ENCODE data around the gene FBXO45.
"Not testable (repeated sequence)": the region's sequence is repeated elsewhere in the genome, so short reads cannot be mapped to it uniquely, and the experiment has no call there.

Gene FBXO45

DNA sequence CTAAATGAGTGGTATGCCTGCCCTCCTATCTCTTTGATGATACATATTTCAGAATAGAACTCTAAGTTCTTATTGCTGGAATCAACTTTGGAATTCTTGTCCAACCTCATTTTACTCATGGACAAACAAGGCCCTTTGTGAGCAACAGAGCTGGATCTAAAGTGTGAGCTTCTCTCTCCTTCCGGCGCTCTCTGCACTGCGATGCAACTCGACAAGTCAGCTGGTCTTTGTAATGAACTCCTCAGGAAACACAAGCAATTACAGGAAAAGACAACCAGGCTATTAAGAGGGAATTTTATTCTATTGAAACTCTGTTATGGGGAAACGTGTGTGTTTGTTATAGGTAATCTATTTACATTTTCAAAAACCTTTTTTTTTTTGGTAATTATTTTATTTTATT lies 50.8 kb downstream of the FBXO45 start:
- DNase-seq (ENCODE audit: low read depth in 2 of 2) = no peak

DNA sequence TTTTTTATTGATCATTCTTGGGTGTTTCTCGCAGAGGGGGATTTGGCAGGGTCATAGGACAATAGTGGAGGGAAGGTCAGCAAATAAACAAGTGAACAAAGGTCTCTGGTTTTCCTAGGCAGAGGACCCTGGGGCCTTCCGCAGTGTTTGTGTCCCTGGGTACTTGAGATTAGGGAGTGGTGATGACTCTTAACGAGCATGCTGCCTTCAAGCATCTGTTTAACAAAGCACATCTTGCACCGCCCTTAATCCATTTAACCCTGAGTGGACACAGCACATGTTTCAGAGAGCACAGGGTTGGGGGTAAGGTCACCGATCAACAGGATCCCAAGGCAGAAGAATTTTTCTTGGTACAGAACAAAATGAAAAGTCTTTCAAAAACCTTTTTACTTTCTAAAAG lies 51.2 kb downstream of the FBXO45 start:
- DNase-seq (ENCODE audit: low read depth in 2 of 2) = not testable (repeated sequence)

DNA sequence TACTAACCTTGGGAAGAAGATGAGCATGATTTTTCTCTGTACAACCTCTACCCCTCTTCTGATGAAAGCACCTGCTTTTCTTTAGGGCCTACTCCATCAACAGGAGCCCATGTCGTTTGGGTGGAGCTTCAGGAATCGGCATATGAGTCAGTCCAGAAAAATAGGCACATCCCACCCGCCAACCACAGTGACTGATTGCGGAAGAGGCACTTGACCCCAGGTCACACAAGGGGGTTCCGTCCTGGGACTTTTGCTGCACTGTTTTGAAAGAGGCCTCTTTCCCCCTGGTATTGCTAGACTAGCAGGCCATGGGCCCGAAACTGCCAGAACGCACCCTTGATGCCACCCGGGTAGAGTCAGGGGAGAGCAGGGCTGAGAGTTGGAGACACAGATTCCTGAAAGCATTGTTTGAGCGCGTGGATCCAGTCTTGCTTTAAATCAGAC lies 51.7 kb downstream of the FBXO45 start:
- DNase-seq (ENCODE audit: low read depth in 2 of 2) = no peak

DNA sequence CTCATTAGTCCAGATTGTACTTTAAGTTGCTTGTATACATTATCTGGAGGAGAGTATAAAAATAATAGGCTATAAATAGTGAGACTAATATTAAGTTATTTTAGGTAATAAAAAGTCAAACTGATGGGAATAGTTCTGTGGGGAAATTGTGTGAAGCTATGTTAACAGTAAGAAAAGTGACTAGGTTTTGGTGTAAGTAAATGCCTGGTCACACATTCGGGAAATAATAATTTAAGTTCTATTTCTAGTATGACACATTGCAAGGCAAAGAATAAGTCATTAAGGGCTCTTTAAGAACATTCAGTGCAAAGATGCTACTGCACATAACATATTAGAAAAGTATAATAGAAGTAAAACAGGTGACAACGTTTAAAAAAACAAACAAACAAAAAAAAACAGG lies 52.2 kb downstream of the FBXO45 start:
- DNase-seq (ENCODE audit: low read depth in 2 of 2) = no peak

DNA sequence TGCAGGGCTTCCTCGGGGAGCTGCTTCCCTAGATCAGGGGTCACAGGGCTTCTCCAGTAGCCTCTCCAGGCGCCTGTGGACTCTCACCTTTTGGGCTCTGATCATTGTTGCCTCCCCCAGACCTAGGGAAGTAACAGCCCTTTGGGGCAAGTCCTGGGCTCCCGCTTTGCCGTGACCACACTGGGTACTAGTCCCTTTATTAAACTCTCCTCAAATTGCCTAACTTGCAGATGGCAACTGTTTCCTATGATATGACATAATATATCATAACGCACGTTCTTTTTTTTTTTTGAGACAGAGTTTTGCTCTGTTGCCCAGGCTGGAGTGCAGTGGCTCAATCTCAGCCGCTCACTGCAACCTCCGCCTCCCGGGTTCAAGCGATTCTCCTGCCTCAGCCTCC lies 53.2 kb downstream of the FBXO45 start:
- DNase-seq (ENCODE audit: low read depth in 2 of 2) = no peak

DNA sequence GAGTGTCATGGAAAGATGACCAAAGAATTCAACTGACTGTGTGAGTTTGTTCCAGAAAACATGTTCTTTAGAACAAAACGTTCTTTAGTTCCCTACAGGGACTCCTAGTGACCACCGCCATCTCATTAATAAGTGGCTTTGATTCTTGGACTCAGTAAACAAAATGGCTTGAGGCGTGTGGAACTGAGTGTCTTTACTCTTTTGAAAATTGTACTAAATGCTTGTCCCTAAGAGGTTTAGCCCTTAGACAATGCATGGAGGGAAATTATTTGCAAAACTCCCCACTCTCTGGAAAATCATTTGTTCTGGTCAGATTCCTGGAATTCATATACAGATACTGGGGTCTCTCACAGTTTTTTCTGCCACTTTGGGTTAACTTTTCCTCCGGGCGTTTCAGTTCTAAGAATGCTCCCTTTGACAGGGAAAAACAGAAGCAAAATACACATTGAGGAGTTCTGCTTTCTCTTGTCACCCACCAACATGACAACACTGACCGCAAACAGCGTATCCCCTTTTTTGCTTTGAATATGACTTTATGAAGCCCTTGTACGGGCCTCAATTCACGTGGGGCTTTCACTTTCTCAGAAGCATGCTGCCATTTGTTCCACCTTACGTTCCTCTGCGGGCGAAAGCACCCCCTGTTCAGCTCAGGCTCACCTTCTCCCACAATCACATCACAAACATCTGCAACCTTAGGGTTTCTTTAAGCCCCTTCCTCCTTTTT lies 55.8 kb downstream of the FBXO45 start:
- DNase-seq (ENCODE audit: low read depth in 2 of 2) = no peak

DNA sequence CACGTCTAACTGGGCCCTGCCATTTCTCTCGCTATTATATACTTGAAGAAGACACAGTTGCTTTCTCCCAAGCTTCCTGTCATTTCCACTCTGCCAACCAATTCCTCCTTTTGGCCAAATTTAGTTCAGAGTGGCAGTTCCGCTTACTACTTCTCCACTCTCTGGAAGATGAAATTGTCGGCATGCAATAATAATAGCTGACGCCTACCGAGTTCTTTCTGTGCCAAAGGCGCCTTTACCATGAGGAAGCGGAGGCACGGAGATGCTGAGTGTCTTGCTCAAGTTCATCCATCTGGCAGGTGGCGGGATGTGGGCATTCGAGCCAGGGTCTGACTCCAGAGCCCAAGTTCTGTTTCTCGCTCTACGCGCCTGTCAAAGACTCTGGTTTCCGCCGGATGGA lies 56.4 kb downstream of the FBXO45 start:
- no peak for DNase-seq (ENCODE audit: low read depth in 2 of 2)

DNA sequence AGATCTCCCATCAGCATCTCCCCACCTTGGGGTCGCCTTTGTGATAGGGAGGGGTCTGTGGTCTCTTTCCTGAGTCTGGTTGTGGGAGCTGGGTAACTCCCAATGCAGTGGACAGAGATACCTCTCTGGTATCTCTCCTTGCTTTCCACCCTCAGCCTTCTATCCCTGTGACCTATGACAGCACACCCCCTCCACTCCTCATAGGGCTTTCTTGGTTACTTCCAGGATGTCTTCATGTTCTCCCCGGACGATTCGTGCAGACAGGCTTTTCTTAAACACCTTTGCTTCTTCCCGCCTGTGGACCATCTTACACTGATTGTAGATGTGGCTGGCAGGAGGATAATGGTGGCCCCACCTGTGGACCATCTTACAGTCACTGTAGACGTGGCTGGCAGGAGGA lies 56.9 kb downstream of the FBXO45 start:
- DNase-seq (ENCODE audit: low read depth in 2 of 2) = no peak

DNA sequence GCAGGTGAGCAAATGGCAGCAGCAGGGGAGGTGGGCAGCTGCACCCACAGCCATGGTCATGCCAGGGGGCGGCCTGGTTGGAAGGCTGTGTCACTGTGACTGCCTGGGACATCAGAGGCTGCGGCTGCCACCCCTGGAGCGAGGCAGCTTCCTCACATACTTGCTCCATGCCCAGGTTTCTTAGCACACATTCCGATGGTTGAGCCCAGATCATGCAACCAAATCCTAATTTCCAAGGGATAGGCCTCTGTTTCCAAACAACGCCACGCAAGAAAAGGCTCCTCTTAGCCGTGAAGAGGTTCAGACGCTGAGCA lies 59.4 kb downstream of the FBXO45 start:
- DNase-seq (ENCODE audit: low read depth in 2 of 2) = no peak

DNA sequence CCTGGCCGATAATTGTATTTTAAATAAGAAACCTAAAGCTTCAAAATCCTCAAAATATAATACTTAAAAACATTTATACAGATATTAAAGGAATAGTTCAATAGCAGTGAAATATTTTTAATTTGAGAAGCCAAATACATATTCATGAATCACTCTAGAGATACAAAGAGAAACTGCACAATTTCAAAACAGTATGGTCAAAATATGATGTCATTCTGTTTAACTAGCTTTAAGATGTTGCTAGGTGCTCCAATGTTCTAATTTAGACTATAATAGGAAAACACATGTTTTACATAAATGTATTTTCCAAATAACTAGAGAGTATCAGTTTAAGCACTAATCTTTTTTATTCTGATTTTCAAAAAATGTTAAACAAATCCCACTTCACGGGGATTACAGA lies 60.8 kb downstream of the FBXO45 start:
- no peak for DNase-seq (ENCODE audit: low read depth in 2 of 2)

DNA sequence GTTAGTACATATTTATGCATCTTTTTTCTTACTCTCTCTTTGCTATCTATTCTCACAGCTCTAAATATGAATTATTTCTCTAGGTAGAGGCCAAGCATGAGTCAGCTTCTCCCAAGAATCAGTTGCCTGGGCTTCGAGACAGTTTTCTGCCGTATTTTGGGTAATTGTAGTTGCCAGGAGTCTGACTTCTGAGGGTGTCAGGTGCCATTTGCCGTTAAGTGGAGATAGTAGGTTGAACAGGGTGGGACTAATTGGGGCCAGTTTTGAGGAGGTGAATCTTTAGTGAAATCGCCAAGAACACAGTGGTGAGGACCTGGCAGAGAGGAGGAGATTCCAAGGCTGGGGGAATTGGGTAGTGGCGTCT lies 63.2 kb downstream of the FBXO45 start:
- no peak for DNase-seq (ENCODE audit: low read depth in 2 of 2)

DNA sequence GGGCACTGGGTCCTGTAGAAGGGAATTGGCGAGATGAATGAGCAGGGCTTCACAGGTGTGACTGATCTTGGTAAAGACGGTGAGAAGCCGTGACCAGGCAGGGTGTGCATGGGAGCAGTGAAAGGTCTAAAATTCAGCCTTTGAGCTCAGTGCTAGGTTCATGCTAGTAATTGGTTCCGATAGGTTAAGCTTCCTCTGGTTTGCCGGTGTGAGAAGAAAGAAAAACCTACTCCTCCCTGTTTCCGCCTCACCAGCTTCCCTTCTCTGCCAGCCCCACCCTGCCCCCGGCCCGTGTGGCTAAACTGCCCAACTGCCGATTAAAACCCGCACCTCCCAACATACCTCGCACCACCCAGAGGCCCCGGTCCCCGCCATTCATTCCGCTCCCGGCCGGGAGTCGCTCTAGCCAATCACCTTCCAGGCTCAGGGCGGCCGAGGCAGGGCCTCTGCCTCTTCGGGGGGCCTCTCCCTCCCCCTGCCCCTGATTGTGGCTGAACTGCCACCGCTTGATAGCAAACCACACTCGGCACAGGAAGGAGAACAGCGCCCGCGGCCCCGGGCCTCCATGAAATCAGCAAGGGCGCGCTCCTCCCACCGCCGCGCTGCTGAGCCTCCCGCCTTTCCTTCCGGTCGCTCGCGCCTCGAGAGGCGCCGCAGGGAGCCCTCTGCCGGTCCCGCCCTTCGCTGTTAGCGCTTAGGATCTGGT lies 63.7 kb downstream of the FBXO45 start:
- DNase-seq (ENCODE audit: low read depth in 2 of 2) = peak; percentile 60 to 76

DNA sequence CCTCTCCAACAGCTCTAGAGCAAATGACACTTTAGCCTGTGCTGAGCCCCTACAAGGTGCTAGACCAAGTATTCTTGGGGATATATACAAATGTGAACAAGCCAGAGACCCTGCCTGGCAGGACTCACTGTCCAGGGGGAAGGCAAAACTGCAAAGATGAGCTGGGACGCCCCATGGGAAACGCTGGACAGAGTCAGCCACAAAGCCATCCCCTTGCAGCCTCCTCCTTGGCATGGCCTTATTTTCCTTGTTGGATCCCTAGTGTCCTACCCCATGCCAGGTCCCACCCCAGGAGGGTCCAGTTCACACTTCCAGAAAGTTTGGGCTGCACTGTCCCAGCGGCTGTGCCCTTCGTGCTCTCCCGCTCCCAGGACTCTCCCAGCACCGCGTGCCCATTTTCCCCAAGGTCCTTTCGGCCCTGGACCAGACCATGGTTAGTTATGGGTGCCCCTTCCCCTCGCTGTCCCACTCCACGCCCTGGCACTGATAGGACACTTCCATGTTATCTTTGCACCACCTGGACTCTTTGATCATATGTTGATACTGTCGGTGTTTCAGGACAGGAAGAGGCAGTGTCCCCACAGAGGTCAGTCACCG lies 65.2 kb downstream of the FBXO45 start:
- DNase-seq (ENCODE audit: low read depth in 2 of 2) = no peak

DNA sequence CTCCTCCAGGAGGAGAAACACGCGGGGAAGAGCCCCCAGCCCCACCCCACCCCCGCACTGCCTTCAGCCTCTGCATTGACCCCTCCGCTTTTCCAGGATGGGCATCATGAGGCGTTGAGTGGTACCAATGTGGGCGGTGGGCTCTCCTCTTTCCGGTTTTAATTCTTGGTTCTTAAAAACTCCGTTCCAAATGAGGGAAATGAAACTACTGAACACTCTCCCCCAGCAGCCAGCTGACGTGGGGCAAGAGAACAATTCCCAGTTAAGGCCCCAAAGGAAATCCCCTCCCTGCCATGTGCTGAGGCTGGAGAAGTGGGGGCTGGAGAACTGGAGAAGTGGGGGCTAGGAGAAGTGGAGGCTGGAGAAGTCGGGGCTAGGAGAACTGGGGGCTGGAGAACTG lies 65.8 kb downstream of the FBXO45 start:
- no peak for DNase-seq (ENCODE audit: low read depth in 2 of 2)

DNA sequence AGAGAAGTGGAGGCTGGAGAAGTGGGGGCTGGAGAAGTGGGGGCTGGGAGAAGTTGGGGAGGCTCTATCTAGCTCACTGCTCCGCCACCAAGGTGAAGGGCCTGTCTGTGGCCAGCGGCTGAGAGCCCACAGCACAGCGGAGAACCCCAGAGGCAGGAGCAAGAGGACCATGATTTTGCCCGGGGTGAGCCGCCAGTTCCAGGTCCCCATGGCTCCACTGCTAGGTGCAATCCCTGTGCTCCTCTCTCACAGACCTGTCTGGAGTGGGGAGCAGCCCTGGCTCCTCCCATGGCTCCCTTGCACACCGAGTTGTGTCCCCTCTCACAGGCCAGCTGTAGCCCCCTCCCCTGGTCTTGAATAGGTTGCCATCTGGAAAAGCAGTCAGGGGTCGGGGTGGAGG lies 66.4 kb downstream of the FBXO45 start:
- no peak for DNase-seq (ENCODE audit: low read depth in 2 of 2)

DNA sequence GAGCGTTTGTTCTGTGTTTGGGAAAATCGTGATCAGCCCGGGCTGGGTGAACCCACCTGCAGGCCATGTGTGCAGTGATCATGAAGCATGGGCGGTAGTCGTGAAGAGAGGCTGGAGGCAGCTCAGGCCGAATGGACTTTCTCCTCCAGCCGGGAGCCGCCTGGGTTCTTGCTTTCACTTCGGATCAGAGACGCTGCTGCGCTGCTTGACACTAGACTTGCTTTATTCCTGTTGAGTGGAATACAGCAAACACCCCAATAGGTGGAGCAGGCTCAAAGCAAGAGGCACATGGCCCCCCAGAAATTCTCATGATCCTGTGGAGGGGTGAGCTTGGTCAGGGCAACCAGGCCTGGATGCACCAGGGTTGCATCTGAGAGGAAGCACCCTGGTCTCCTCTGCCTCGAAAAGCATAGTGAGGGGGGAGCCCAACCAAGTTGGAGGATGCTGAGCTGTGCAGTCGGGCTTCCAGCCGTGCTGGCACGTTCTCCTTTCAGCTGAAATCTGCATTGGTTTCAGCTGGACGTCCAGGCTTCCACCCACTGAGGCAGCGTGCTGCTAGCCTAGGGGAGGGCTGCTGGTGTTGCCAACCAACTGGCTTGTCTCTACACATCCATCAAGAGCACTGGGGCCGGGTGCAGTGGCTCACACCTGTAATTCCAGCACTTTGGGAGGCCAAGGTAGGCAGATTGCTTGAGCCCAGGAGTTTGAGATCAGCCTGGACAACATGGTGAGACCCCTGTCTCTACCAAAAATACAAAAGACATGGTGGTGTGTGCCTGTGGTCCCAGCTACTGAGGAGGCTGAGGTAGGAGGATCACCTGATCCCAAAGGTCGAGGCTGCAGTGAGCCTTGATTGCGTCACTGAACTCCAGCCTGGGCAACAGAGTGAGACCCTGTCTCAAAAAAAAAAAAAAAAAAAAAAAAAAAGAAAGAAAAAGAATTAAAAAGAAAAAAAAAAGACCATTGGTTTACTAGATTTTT lies 68.2 kb downstream of the FBXO45 start:
- no peak for DNase-seq (ENCODE audit: low read depth in 2 of 2)

DNA sequence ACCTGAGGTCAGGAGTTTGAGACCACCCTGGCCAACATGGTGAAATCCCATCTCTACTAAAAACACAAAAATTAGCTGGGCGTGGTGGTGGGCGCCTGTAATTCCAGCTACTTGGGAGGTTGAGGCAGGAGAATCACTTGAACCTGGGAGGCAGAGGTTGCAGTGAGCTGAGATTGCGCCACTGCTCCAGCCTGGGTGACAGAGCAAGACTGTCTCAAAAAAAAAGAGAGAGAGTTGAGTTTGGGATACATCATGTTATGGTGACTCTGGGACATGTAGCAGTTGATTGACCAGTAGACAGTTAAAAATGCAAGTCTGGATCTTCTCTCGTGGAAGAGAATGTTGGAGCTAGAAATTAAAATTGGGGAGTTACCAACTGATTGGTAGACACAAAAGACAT lies 69.5 kb downstream of the FBXO45 start:
- not testable (repeated sequence) for DNase-seq (ENCODE audit: low read depth in 2 of 2)
